Measurements from ENCODE around the gene MFRP.

The MFRP gene

GRCh38 chr11:119295178-119295577, 51.3 kb downstream of the MFRP start:
- no peak for DNase-seq (ENCODE audit: low spot score)

GRCh38 chr11:119293461-119293860, 53.0 kb downstream of the MFRP start:
- no peak for DNase-seq (ENCODE audit: low spot score)

DNA sequence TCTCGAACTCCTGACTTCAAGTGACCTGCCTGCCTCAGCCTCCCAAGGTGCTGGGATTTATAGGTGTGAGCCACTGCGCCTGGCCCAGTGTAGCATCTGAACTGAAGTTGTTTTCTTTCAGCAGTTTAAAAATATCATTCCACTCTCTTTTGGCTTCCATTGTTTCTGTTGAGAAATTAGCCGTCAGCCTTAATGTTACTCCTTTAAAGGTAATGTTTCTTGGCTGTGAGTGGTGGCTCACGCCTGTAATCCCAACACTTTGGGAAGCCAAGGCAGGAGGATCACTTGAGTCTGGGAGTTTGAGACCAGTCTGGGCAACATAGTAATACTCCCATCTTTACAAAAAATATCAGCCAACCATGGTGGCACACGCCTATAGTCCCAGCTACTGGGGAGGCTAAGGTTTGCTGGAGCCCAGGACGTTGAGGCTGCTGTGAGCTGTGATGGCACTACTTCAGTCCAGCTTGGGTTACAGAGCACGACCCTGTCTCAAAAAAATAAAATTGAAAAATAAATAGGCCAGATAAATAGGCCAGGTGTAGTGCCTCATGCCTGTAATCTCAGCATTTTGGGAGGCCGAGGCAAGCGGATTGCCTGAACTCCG, 55.5 kb downstream of the MFRP start:
- DNase-seq (ENCODE audit: low spot score) = no peak
